BE2C (cell line): ENCODE results near the gene TRABD2B.

ENCODE experiments used
- DNase-seq: peaks from one replicate; pipeline ENCODE4 v3.0.0-alpha.2; 2020
- H3K27me3 ChIP-seq: fragments of 250-450 bp; sonication (Bioruptor Pico); 2 replicates; pipeline ENCODE4 v1.5.1; 2020; ENCODE audit warnings: mild to moderate bottlenecking
- H3K36me3 ChIP-seq: fragments of 250-450 bp; sonication (Bioruptor Pico); 2 replicates; pipeline ENCODE4 v1.5.1; 2020; ENCODE audit warnings: mild to moderate bottlenecking
- H3K4me1 ChIP-seq: fragments of 250-450 bp; sonication (Bioruptor Pico); 2 replicates; pipeline ENCODE4 v1.5.1; 2020
- H3K4me3 ChIP-seq: 2 replicates; pipeline ENCODE4 v1.5.1; 2011; ENCODE audit warnings: low read depth, low read length
- H3K9me3 ChIP-seq: fragments of 250-450 bp; sonication (Bioruptor Pico); 2 replicates; pipeline ENCODE4 v1.5.1; 2020
- TF ChIP-seq, protein P1 (sequence below): IDR thresholded peaks from 2 replicates; pipeline ENCODE4 v1.5.1; 2012; ENCODE audit warnings: mild to moderate bottlenecking, low read depth, low read length

TRABD2B gene

DNA sequence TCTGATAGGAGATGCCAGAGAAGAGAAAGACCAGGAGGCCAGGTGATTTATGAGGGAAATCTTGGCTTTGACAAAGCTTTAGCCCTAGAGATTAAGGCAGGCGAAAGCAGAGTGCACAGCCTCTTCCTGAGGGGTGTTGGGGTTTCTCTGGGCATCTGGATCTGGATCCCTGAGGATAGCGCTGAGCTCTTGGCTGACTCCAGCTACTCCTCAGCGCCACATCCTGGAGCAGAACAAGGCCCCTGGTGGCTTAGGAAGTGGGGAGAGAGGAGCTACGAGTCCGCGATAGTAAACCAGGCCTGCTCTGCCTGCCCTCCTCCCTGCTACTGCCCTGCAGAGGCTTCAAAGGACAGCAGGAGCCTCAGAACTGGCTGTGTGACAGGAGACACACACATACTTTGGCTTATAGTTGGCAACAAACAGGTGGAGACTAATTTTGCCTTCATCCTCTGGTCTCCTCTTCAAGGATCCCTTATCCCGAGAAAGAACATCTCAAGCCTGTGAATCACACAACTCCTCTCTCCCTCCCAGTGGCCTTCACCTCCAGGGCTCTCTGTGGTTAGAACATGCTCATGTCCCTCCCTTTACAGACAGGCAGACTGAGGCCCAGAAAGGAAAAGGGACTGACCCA, 66.9 kb downstream of the TRABD2B start:
- Histone ChIP-seq H3K27me3 (no peaks in the 10 kb centered on the region), H3K36me3 (no peaks in the 10 kb centered on the region), H3K4me3 (no peak overlapping the region), H3K9me3 (no peaks in the 10 kb centered on the region), H3K4me1 (peaks cover 5% of the 10 kb centered on the region)
- peak; percentile 27 for DNase-seq
- TF ChIP-seq, protein P1, sequence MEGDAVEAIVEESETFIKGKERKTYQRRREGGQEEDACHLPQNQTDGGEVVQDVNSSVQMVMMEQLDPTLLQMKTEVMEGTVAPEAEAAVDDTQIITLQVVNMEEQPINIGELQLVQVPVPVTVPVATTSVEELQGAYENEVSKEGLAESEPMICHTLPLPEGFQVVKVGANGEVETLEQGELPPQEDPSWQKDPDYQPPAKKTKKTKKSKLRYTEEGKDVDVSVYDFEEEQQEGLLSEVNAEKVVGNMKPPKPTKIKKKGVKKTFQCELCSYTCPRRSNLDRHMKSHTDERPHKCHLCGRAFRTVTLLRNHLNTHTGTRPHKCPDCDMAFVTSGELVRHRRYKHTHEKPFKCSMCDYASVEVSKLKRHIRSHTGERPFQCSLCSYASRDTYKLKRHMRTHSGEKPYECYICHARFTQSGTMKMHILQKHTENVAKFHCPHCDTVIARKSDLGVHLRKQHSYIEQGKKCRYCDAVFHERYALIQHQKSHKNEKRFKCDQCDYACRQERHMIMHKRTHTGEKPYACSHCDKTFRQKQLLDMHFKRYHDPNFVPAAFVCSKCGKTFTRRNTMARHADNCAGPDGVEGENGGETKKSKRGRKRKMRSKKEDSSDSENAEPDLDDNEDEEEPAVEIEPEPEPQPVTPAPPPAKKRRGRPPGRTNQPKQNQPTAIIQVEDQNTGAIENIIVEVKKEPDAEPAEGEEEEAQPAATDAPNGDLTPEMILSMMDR = no peak

DNA sequence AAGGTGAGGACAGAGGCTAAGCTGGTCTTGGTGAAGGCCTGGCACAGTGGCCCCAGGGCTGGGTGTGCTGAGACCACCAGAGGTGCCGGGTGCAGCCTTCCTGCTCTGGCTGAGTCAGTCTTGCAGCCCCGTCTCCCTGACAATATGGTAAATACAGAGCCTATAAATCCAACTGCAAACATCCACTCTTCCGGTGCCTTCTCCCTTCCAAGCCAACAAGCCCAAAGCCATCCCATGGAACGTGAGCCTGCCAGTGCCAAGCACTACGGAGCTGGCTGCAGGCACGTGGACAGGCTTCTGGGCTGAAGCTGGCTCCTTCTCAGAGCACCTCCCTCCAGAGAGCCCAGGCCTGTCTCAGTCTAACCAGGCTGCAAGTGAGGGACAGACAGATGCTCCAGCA, 70.0 kb downstream of the TRABD2B start:
- Histone ChIP-seq H3K9me3 (no peaks in the 10 kb centered on the region), H3K27me3 (no peaks in the 10 kb centered on the region), H3K36me3 (no peaks in the 10 kb centered on the region), H3K4me1 (no peaks in the 10 kb centered on the region), H3K4me3 (no peak overlapping the region)
- TF ChIP-seq, protein P1 = no peak
- no peak for DNase-seq

DNA sequence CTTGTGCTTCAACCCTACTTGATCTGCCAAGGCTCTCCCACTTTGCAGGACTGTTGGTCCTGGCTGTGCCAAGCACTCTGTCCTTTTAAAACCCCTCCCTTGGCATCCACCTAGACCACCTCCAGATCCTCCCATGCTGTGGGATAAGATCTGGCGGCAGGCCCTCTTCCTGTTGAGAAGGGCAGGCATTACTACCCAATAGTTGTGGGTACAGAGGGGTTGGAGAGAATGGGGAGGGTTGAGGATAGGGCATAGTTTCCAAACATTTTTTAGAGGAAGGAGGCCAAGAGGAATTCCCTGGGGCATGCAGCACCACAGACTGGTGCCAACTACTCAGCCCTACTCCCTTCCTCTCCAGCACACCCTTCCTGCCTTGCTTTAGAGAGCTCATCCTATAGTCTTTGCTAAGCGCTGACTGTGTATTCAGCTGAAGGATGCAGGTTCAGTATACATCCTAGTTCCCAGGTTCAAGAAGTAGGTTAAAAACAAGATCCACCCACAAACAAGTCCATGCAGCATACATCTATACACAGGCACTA, 70.7 kb downstream of the TRABD2B start:
- Histone ChIP-seq H3K27me3 (no peaks in the 10 kb centered on the region), H3K36me3 (no peaks in the 10 kb centered on the region), H3K9me3 (no peaks in the 10 kb centered on the region), H3K4me3 (no peak overlapping the region), H3K4me1 (no peaks in the 10 kb centered on the region)
- TF ChIP-seq, protein P1 = no peak
- no peak for DNase-seq

DNA sequence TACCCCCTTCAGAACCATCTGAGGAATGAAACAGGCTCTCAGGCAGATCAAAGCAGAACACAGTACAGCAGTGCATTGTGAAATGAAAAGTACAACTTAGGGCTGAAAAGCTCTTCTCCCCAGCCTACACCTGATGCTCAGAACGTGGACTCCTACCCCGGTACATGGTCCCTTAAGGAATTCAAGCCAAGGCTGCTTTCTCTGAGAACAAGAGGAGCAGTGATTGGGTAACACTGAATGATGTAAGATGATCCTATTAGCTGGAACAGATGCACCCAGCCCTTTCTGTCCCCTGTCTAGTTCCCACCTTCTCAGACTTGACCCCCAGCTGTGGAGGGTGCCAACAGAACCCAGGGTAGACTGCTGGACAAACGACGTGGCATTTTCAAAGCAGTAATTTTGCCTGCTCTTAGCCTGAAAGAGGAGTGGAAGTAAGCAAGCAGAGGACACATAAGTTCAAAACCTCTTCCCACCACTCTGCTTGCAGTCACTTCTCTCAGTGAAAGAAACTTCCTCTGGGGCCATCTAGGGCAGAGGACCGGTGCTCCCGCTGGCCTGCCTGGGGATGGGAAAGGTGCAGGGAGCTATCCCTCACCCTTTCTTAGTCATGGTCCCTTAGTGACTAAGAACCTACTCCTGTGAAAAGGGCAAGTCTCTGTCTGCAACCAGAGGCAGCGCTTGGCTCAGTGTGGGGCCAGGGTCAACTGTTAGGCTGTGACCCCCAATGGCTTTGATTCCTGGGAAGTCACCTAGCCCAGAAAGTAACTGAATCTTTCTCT, 72.7 kb downstream of the TRABD2B start:
- no peaks in the 10 kb centered on the region for H3K9me3 ChIP-seq
- TF ChIP-seq, protein P1 = no peak
- DNase-seq = no peak
- H3K4me3 ChIP-seq = no peak overlapping the region
- no peaks in the 10 kb centered on the region for H3K36me3 ChIP-seq
- H3K4me1 ChIP-seq = no peaks in the 10 kb centered on the region
- H3K27me3 ChIP-seq = no peaks in the 10 kb centered on the region

DNA sequence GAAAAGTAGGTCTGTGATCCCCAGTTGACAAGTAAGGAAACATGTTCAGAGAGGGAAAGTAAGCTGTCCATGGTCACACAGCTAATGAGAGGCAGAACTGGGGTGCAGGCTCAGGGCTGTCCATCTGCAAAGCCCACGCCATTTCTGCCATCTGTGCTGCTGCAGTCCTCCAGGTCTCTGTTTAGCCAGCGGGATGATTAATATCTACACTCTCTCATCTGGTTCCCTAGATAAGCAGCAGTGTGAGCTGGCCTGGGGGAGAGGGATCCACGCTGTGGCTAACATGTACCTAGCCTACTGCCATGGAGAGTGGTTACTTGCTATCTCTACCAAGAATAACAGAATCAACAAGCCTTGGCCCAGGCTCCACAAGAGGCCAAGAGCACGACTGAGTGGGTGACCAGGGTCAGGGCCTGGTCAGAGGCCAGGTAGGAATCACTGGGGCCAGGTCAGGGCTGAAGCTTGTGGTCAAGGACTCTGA, 75.2 kb downstream of the TRABD2B start:
- H3K27me3 ChIP-seq = no peaks in the 10 kb centered on the region
- TF ChIP-seq, protein P1 = no peak
- H3K4me3 ChIP-seq = no peak overlapping the region
- no peaks in the 10 kb centered on the region for H3K9me3 ChIP-seq
- peaks cover 10% of the 10 kb centered on the region for H3K4me1 ChIP-seq
- DNase-seq = peak; percentile 30
- no peaks in the 10 kb centered on the region for H3K36me3 ChIP-seq
